ENCODE measurements around the gene C17orf67.
A peak's percentile ranks its signal among the peaks of the same experiment; 100 is the strongest.

GRCh38 chr17:56795221-56795865, 38.4 kb downstream of the C17orf67 start:
- no peak for TF ChIP-seq ZFP30 (CRISPR knock-in tag; IDR thresholded peaks at IDR 0.05)
- TF ChIP-seq PATZ1 (CRISPR knock-in tag; IDR thresholded peaks at IDR 0.05; ENCODE audit: borderline replicate concordance) = no peak
- no peak for TF ChIP-seq OSR1 (CRISPR knock-in tag; IDR thresholded peaks at IDR 0.05)
- TF ChIP-seq CREB5 (CRISPR knock-in tag; IDR thresholded peaks at IDR 0.05; ENCODE audit: low read depth) = no peak
- TF ChIP-seq BACH2 (CRISPR knock-in tag; IDR thresholded peaks at IDR 0.05; ENCODE audit: borderline replicate concordance) = no peak
- peak; percentile 75 for TF ChIP-seq ISL1 (CRISPR knock-in tag; IDR thresholded peaks at IDR 0.05)
- no peak for TF ChIP-seq CSRNP3 (CRISPR knock-in tag; IDR thresholded peaks at IDR 0.05)
- no peak for TF ChIP-seq GLIS3 (CRISPR knock-in tag; IDR thresholded peaks at IDR 0.05)
- no peak for TF ChIP-seq SNAI2 (CRISPR knock-in tag; IDR thresholded peaks at IDR 0.05)
- TF ChIP-seq POU6F1 (CRISPR knock-in tag; IDR thresholded peaks at IDR 0.05; ENCODE audit: borderline replicate concordance, low read depth) = no peak

Measured in SK-N-SH treated with all-trans-retinoic acid at 6 μM for 48 hours (cell line).